NK-92 (cell line): ENCODE measurements around the gene NLN.
"Not testable (repeated sequence)": the region's sequence is repeated elsewhere in the genome, so short reads cannot be mapped to it uniquely, and the experiment has no call there.

ENCODE experiments used
- DNase-seq: peaks from one replicate; lab custom pipeline; 2025; ENCODE audit not compliant: unreplicated experiment; lab: John Stamatoyannopoulos, UW

NLN gene

DNA sequence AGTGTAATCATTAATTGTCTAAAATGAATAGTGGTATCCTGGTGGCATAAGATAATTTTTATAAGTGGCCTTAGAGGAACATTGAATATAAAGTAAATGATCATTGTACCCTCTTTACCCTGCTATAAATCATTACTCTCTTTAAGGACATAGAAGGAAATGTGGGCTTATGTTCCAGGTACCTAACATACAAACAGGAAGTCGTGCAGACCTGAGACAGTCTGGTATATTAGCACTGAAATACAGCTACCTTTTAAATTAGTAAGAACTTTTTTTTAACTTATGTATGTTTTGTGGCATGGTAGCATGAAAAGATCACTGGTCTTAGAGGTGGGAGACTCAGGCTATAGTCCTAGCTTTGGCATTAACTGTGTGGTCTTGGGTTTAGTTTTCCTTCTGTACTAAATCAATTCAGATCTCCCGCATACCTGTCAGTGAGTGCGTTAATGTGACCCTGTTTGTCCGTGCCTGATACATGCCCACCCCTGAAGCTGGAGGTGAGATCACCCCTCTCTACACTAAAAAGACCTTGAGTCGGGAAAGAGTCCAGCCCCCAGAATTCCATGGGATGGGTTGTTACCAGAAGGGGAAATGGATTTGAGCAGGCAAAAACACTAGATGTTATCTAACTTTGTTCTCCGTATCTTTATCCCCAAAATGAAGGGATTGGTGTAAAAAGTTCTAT is 145.0 kb downstream of the NLN start:
- DNase-seq: no peak

DNA sequence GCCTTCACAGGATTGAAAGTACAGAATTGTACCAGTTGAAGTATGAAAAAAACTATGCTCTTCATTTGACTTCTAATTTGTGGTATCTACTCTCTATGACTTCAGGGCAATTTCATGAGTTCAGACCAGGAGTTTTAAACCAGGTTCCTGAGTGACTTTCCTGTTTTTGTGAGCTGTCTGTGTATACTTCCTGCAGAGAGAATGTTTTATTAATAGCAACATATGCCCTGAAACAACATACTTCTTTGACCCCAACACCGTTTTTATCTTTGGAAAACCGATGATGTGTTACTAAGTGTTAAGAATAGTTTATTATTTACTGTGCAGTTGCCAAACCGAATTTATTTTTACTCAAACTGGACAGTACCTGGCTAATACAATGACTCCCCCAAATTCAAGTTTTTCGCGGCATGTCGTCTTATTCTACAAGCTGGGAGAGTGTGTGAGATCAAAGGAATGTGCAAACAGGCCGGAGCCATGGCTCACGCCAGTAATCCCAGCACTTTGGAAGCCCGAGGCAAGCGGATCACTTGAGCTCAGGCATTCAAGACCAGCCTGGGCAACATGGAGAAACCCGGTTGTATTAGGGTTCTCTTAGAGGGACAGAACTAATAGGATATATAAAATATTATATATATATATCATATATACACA is 145.7 kb downstream of the NLN start:
- DNase-seq: no peak

GRCh38 chr5:65868509-65868908 is 146.5 kb downstream of the NLN start:
- no peak for DNase-seq

DNA sequence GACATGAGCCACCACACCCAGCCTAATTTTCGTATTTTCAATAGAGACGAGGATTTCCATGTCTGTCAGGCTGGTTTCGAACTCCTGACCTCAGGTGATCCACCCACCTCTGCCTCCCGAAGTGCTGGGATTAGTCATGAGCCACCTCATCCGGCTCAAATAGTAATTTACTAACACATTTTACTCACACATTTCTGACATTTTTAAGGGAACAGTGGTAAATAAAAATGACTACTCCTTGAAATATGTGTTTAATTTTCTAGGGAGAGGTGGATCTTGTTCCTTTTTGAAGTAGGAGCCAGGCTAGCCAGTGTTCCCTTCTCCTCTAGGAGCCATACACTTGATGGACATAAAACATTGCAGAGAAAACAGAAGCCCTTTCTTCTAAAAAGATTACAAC is 149.2 kb downstream of the NLN start:
- DNase-seq: no peak

- not testable (repeated sequence) for DNase-seq
Observed at GRCh38 chr5:65871776-65872175, 149.8 kb downstream of the NLN start.

- no peak for DNase-seq
Observed at GRCh38 chr5:65873181-65873750, 151.3 kb downstream of the NLN start.

DNA sequence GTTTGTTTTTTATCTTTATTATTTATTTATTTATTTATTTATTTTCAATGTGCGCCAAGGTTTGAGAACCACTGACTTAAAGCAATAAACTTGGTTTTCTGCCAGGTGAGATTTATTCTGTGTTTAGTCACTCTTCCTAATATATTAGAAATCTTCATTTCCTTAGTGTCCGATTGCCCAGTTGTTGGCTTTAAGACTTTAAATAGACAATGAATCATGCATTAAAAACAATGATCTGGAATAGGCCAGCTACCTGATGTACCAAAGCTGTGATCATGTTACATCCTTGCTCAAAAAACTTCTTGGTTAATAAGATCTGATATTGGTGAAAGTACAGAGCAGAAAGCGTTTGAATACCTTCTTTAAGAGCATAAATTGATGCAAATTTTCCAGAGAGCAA is 152.2 kb downstream of the NLN start:
- DNase-seq: no peak

DNA sequence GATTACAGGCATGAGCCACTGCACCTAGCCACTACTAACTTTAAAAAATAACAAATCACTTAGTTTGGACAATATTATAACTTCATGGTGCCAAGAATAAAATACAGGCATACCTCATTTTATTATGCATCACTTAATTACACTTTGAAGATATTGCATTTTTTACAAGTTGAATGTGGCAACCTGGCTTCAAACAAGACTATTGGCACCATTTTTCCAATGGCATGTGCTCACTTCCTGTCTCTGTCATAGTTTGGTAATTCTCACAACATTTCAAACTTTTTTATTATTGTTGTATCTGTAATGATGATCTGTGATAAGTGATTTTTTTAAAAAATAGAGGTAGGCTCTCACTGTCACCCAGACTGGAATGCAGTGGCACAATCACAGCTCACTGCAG is 154.5 kb downstream of the NLN start:
- no peak for DNase-seq

- DNase-seq: no peak
Observed at GRCh38 chr5:65876970-65877369, 155.0 kb downstream of the NLN start.
